ENCODE measurements around the gene POU3F2.

POU3F2 gene

GRCh38 chr6:98844244-98845210 is 10.2 kb downstream of the POU3F2 start:
- DNase-seq: peak; percentile 62

GRCh38 chr6:98845211-98846020 is 11.0 kb downstream of the POU3F2 start:
- DNase-seq: peak; percentile 90

GRCh38 chr6:98846021-98846380 is 11.6 kb downstream of the POU3F2 start:
- no peak for DNase-seq

GRCh38 chr6:98847416-98847778 is 13.0 kb downstream of the POU3F2 start:
- no peak for DNase-seq

DNA sequence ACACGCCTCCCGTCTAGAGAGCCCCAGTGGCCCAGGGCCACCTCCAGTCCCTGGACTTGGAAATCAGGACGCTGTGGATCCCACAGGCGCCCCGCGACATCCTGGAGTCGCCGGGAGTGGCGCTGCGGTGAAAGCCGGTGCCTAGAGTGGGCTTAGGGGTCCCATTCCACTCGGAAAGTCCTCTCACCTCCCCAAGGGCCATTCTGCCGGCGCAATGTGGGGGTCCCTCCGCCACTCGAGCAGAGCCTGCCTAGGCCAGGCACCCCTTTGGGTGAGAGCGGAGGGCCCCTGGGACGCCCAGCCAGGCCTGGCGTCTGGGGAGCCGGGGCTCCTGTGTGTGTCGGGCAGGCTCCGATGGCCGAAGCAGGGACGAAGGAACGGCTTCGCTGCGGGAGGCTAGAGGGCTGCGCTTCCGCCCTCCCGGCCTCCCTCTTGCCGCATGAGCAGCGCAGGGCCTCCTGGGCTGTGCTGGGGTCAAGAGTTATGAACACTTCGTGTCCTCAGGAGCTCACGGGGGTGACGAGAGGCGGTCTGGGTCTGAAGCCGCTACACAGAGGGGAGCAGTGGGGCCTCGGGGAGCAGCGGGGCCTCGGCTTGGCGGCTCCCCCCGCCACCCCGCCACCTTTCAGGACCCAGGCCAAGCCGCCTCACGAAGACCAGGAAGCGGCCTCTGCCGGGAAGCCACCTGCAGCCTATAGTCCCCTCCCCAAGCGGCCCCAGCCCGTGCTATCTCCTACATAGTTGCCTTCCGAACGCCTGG is 13.6 kb downstream of the POU3F2 start:
- DNase-seq: no peak

GRCh38 chr6:98848539-98849242 is 14.3 kb downstream of the POU3F2 start:
- no peak for DNase-seq

GRCh38 chr6:98864497-98864896 is 30.1 kb downstream of the POU3F2 start:
- no peak for DNase-seq

DNA sequence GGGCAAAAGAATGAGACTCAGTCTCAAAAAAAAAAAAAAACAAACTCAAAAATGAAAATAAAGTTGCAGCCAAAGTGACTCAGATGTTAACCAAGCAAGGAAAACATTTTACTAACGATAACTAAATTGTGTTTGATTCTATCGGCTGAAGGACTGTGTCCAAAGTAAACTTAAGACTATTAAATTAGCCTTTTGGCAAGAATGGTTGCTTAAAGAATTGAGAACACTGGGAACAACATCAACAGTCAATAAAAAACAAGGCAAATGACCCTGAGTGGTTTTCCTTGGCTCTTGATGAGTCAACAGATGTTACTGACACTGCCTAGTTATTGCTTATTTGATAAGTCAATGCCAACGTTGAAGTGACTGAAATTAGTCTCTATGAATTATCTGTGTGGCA is 36.7 kb downstream of the POU3F2 start:
- no peak for DNase-seq

DNA sequence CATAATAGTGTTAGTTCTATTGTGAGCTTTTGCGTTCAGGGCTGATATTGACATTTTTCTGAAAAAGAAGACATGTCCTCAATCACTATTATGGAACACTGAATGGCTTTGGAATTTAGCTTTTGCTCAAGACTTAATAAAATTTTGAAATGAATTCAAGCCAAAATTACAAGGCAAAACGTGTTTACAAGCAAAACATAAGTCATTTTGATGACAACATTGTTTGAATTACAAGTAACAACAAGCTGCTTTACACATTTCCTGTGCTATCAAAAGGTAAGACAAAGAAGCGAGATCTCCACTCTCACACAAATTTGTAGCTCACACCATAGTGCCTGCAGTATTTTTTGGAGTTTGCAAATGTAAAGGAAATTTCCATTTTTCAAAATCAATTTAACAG is 37.4 kb downstream of the POU3F2 start:
- no peak for DNase-seq

GRCh38 chr6:98875375-98875774 is 41.0 kb downstream of the POU3F2 start:
- no peak for DNase-seq

DNA sequence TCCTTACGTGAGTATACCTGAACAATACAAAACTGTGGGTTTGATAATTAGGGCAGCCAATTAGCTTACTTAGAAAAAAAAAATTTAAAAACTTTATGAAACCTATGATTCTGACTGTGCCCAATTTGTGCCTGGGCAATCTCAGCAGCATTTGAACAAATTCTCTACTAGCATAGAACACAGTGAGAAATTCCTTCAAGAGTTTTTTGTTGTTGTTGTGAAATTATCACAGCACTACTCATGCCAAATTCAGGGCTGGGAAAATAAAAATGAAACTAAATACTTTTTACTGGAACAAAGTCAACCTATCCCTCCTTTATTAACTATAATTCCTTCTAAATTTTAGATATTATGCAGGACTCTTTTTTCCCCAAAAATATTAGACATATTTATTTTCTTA is 42.9 kb downstream of the POU3F2 start:
- no peak for DNase-seq

- DNase-seq: no peak
Measured at GRCh38 chr6:98880486-98880885, 46.1 kb downstream of the POU3F2 start.

GRCh38 chr6:98885330-98885729 is 51.0 kb downstream of the POU3F2 start:
- DNase-seq: no peak

GRCh38 chr6:98887650-98888049 is 53.3 kb downstream of the POU3F2 start:
- DNase-seq: no peak

Data from NCI-H748 treated with DMSO at 0.1 percent for 48 hours (cell line).